Middle frontal gyrus (tissue), 1 donor: Measurements from ENCODE around the gene ATG2A.

ENCODE experiments used
- DNase-seq: peaks from one replicate; pipeline ENCODE4 v3.0.0-alpha.2; 2015; ENCODE audit warnings: low spot score; ENCODE audit errors: extremely low spot score

The ATG2A gene

GRCh38 chr11:64887234-64887756, 29.7 kb downstream of the ATG2A start:
- DNase-seq, result no peak

GRCh38 chr11:64885367-64886286, 31.4 kb downstream of the ATG2A start:
- DNase-seq, result no peak

- no peak for DNase-seq
These were observed 33.0 kb downstream of the ATG2A start for GRCh38 chr11:64884019-64884418.

- no peak for DNase-seq
These were observed 33.4 kb downstream of the ATG2A start for GRCh38 chr11:64883575-64883974.

- DNase-seq, result no peak
These were observed 34.8 kb downstream of the ATG2A start for GRCh38 chr11:64882243-64882642.

GRCh38 chr11:64881476-64881875, 35.5 kb downstream of the ATG2A start:
- no peak for DNase-seq

GRCh38 chr11:64880240-64881001, 36.6 kb downstream of the ATG2A start:
- DNase-seq, result no peak

GRCh38 chr11:64879244-64879900, 37.6 kb downstream of the ATG2A start:
- DNase-seq, result no peak

GRCh38 chr11:64878494-64879243, 38.3 kb downstream of the ATG2A start, which contains the start of gene EHD1:
TSS of gene EHD1 (minus strand) at chr11:64878621. CDS start at chr11:64878464, 157 bp downstream.
- DNase-seq, result peak; percentile 97

- DNase-seq, result no peak
These were observed 38.9 kb downstream of the ATG2A start for GRCh38 chr11:64878223-64878493.

GRCh38 chr11:64877390-64878222, 39.4 kb downstream of the ATG2A start:
- no peak for DNase-seq

GRCh38 chr11:64876835-64877341, 40.1 kb downstream of the ATG2A start:
- DNase-seq, result no peak

GRCh38 chr11:64876229-64876750, 40.7 kb downstream of the ATG2A start:
- DNase-seq, result no peak

GRCh38 chr11:64875369-64876228, 41.4 kb downstream of the ATG2A start:
- DNase-seq, result no peak

GRCh38 chr11:64874308-64875240, 42.4 kb downstream of the ATG2A start:
- no peak for DNase-seq

- no peak for DNase-seq
These were observed 44.1 kb downstream of the ATG2A start for GRCh38 chr11:64872790-64873488.

GRCh38 chr11:64871492-64871891, 45.5 kb downstream of the ATG2A start:
- DNase-seq, result no peak
